ENCODE data around the gene CDC42.
A peak's percentile ranks its signal among the peaks of the same experiment; 100 is the strongest.

The CDC42 gene

DNA sequence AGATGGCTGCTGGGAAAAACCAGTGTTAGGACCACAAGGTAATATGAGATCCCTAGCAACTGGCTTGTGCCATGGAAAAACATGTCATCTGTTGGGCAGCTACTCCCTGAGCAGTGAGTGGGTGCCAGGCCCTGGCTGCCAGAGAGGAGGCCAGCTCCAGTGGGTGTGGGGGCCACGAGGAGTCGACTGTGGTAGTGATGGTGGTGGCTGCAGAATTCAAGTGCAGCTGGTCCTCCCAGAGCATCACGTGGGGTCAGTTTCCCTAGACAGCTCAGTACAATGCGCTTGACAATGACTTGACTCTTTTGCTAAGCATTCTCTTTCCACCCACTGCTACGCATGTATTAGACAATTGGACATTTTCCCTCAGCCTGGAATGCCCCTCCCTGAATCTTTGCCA is 14.5 kb upstream of the CDC42 start:
- DNase-seq = no peak

- peak; percentile 89 for DNase-seq
These were observed 12.8 kb upstream of the CDC42 start for GRCh38 chr1:22039594-22040285.

DNA sequence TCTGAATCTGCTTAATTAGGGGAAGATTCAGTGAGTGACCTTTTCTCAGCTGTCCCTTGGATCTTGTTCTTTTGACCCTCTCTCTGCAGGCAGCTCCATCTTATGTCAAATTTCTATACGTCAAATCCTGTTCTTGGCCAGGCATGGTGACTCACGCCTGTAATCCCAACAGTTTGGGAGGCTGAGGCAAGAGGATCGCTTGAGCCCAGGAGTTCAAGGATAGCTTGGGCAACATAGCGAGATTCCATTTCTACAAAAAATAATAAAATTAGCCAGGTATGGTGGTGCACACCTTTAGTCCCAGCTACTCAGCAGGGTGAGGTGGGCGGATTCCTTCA is 12.3 kb upstream of the CDC42 start:
- no peak for DNase-seq

DNA sequence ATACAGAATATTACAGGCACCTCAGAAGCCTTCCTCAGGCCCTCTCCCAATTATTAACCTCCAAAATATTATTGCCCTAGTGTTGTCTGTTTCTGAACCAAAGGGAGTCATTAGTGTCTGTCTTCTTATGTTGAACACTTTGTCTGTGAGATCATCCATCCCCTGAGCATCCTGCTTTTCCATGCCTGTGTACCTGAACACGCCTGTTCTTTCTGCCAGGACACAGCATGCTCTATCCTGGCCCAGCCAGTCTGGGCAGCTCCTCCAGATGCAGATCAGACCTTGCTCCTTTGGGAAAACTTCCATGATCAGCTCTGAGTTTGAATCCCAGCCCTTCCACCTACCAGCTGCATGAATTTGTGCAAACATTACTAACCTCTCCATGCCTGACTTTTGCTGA is 11.0 kb upstream of the CDC42 start:
- no peak for DNase-seq

DNA sequence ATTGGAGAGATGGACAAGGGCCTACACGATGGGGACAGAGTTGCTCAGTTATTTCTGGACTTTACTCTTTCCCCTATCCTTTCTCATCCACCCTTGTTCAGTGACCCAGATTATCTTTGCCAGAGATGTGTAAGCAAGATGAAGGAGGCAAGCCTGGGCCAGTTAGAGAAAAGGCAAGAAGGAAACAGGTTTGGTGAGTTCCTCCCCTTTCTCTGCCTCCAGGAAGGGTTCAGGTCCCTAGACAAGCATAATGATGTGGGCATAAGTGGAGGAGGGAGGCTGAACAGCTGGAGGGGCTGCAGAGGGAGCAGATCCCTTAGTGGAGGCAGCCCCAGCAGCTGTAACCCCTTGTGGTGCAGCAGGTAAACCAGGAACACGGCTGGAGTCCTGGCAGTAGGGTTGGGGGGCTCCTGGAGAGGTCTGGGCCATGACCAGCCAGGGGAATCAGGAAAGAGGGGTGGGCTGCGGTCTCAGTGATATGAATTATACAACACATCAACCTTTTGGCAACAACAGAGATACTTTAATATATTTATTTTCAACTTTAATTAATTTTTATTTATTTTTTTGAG is 9.2 kb upstream of the CDC42 start:
- no peak for DNase-seq

GRCh38 chr1:22044690-22045420 is 7.7 kb upstream of the CDC42 start:
- DNase-seq = no peak

DNA sequence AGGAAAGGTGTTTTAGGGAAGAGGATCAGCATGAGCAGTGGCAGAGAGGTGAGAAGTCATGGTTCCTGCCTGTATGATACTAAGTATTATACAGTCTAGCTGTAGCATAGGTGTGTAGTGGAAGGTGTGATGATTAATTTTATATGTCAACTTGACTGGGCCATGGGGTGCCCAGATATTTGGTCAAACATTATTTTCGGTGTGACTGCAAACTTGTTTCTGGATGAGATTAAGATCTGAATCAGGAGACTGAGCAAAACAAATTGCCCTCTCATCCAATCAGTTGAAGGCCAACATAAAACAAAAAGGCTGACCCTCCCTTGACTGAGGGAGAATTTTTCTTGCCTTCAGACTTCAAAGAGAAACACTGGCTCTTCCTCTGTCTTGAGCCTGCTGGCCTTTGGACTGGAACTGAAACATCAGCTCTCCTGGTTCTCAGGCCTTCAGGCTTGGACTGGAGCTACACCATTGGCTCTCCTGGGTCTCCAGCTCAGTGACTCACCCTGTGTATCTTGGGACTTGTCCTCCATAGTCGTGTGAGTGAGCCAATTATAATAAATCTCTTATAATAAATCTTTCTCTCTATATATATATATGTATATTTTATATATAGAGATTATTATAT is 6.8 kb upstream of the CDC42 start:
- no peak for DNase-seq

DNA sequence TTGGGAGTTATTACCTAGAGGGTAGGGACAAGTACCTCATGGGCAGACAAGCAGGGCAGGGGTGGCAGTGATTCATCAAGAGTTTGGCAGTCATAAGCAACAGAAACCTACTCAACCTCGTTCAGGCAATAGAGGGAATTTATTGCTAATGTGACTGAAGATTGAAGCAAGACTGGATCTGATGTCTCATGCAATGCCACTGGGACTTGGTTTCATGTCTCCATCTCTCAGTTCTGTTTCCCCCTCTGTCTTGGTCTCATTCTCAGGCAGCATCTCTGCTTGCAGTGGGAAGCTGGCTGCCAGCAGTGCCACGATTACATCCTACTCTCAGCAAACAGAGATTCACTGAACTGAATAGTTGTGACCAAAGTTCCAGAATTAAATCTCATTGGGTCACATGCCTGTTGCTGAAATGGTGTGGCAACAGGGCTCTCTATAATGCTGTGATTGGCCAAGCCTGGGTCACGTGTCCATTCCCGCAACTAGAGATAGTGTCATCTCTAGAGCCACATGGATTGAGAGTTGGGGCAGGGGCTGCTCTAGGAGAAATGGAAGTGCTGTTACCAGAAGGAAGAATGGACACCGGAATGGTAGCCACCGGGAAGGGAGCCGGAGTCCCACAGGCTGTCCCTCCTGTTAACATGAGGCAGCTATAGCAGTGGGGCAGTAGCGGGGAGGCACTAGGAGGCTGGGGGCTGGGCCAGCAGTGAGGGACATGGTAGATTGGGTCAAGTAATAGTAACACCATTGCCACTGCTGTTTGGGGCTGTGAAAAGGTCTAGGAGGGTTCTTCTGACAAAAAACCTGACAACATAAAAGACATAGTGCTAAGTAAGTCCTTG is 3.9 kb upstream of the CDC42 start:
- DNase-seq = peak; percentile 65

GRCh38 chr1:22050330-22050729 is 2.2 kb upstream of the CDC42 start:
- DNase-seq = no peak

- DNase-seq = no peak
These were observed 848 bp upstream of the CDC42 start for GRCh38 chr1:22051607-22052114.

GRCh38 chr1:22053017-22053860 is 730 bp downstream of the CDC42 start:
- DNase-seq = peak; percentile 49

GRCh38 chr1:22053861-22054770 is 1.6 kb downstream of the CDC42 start:
- no peak for DNase-seq

- DNase-seq = no peak
These were observed 3.0 kb downstream of the CDC42 start for GRCh38 chr1:22055463-22055862.

- no peak for DNase-seq
These were observed 3.5 kb downstream of the CDC42 start for GRCh38 chr1:22056043-22056442.

GRCh38 chr1:22056936-22057335 is 4.4 kb downstream of the CDC42 start:
- no peak for DNase-seq

- no peak for DNase-seq
These were observed 5.4 kb downstream of the CDC42 start for GRCh38 chr1:22057861-22058260.

DNA sequence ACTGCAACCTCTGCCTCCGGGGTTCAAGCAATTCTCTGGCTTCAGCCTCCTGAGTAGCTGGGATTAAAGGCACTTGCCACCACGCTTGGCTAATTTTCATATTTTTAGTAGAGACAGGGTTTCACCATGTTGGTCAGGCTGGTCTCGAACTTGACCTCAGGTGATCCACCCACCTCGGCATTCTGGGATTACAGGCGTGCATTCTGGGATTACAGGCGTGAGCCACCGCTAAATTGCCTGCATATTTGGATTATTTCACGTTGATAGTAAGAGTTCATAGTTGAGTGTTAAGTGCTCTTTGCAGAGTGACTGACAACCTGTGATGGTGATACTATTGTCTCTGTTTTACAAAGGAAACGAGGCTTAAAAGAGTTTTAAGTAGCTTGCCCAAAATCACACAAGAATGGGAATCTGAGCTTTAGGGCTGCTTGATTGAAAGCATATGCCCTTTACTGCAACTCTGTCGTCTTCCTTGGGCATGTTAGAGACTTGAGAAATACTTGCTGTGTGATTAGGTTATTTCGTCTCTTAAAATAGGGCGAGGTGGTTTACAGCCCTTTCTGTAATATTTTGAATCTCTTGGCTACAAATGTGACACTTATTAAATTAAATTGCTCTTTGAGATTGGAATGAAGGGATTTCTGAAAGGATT is 12.4 kb downstream of the CDC42 start:
- no peak for DNase-seq

- no peak for DNase-seq
These were observed 19.0 kb downstream of the CDC42 start for GRCh38 chr1:22071511-22071910.

DNA sequence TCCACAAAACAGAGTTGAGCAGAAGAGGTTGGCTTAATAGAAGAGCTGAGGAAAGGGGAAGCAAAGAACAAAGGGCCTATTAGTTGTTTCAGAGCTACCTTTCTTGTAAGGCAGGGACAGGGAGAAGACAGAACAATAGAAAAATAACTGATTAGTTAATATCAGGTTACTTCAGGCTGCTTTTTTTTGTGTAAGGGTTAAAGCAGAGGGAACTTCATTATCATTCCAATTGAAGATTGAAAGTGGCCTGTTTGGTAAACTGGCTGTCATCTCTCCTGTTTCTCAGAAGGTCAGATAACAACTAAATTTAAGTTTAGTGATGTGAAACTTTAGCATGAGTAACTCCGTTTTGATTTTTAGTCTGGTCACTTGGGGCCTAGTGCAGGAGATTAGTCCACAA is 22.3 kb downstream of the CDC42 start:
- no peak for DNase-seq

- no peak for DNase-seq
These were observed 23.2 kb downstream of the CDC42 start for GRCh38 chr1:22075718-22076117.

Data from stimulated activated CD4-positive, alpha-beta T cell treated with anti-CD3 and anti-CD28 coated beads, Interleukin-15, amount 100 ng/mL, for 24 hours (primary cell).